ENCODE measurements around the gene SSRP1. TPM values are rescaled to one million over a fixed set of nuclear protein-coding genes. Genes with fewer than 3 reads are reported as not detected.

SSRP1 gene
- total and polyA plus RNA-seq, 2 of the 13 experiments (the other 11 are each of a cell fraction or from before 2014, with no cell fraction given): 93.6 to 129 TPM

DNA sequence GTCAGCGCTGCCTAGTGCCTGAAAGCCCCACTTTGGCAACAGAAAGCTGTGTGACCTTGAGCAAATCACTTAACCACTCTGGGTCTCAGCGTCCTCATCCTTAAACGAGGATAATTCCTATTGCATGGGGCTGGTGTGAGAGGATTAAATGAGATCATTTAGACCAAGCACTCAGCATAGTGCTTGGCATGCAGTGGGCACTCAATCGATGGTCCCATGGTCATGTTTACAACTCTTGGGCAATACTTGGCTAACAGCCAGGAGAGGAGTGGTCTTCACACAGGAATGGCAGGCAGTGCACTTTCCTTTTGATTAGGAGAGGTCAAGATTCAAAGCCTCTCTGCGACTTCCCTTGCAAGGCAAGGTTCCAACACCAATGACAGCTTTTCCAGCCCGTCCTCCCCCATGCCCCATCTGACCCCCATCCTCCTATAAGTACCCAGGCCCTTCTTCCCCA is 25.0 kb downstream of the SSRP1 start (continued):
- TF ChIP-seq, protein P1, sequence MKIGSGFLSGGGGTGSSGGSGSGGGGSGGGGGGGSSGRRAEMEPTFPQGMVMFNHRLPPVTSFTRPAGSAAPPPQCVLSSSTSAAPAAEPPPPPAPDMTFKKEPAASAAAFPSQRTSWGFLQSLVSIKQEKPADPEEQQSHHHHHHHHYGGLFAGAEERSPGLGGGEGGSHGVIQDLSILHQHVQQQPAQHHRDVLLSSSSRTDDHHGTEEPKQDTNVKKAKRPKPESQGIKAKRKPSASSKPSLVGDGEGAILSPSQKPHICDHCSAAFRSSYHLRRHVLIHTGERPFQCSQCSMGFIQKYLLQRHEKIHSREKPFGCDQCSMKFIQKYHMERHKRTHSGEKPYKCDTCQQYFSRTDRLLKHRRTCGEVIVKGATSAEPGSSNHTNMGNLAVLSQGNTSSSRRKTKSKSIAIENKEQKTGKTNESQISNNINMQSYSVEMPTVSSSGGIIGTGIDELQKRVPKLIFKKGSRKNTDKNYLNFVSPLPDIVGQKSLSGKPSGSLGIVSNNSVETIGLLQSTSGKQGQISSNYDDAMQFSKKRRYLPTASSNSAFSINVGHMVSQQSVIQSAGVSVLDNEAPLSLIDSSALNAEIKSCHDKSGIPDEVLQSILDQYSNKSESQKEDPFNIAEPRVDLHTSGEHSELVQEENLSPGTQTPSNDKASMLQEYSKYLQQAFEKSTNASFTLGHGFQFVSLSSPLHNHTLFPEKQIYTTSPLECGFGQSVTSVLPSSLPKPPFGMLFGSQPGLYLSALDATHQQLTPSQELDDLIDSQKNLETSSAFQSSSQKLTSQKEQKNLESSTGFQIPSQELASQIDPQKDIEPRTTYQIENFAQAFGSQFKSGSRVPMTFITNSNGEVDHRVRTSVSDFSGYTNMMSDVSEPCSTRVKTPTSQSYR (CRISPR knock-in tag; IDR thresholded peaks at IDR 0.05; ENCODE audit: borderline replicate concordance): no peak
- no peak for TF ChIP-seq ZNF138 (CRISPR knock-in tag; IDR thresholded peaks at IDR 0.05; ENCODE audit: low read depth)
- no peak for TF ChIP-seq ZBTB8A (CRISPR knock-in tag; IDR thresholded peaks at IDR 0.05; ENCODE audit: borderline replicate concordance, low read depth)
- TF ChIP-seq, protein P2, sequence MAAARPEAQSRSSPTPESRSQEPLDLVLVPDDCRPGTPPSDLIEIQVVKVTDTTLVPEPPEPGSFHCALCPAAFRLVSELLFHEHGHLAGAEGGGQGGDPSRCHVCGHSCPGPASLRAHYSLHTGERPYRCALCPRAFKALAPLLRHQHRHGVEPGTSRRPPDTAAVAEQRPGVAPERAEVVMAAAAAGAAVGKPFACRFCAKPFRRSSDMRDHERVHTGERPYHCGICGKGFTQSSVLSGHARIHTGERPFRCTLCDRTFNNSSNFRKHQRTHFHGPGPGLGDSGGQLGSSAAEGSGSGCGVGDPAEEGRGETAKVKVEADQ (CRISPR knock-in tag; IDR thresholded peaks at IDR 0.05; ENCODE audit: borderline replicate concordance): no peak
- TF ChIP-seq NR2C2 (CRISPR knock-in tag; IDR thresholded peaks at IDR 0.05; ENCODE audit: borderline replicate concordance): peak; percentile 29; the same call in 1 of the 2 replicates
- no peak for TF ChIP-seq ARID2 (CRISPR knock-in tag; IDR thresholded peaks at IDR 0.05; ENCODE audit: borderline replicate concordance)
- TF ChIP-seq ZFP90 (CRISPR knock-in tag; IDR thresholded peaks at IDR 0.05; ENCODE audit: borderline replicate concordance): no peak
- TF ChIP-seq LCORL (IDR thresholded peaks at IDR 0.05): no peak
- 0 out of 2 replicates have a peak, but pooled peaks have one; percentile 29 for TF ChIP-seq LCORL (CRISPR knock-in tag; IDR thresholded peaks at IDR 0.05)
- TF ChIP-seq ZNF570 (CRISPR knock-in tag; IDR thresholded peaks at IDR 0.05; ENCODE audit: borderline replicate concordance): no peak
- no peak for TF ChIP-seq ZNF616 (CRISPR knock-in tag; IDR thresholded peaks at IDR 0.05; ENCODE audit: low read depth)
- TF ChIP-seq NAIF1 (CRISPR knock-in tag; IDR thresholded peaks at IDR 0.05; ENCODE audit: borderline replicate concordance): no peak
- no peak for TF ChIP-seq ZNF274 (CRISPR knock-in tag; IDR thresholded peaks at IDR 0.05)
- TF ChIP-seq, protein P3, sequence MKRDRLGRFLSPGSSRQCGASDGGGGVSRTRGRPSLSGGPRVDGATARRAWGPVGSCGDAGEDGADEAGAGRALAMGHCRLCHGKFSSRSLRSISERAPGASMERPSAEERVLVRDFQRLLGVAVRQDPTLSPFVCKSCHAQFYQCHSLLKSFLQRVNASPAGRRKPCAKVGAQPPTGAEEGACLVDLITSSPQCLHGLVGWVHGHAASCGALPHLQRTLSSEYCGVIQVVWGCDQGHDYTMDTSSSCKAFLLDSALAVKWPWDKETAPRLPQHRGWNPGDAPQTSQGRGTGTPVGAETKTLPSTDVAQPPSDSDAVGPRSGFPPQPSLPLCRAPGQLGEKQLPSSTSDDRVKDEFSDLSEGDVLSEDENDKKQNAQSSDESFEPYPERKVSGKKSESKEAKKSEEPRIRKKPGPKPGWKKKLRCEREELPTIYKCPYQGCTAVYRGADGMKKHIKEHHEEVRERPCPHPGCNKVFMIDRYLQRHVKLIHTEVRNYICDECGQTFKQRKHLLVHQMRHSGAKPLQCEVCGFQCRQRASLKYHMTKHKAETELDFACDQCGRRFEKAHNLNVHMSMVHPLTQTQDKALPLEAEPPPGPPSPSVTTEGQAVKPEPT (CRISPR knock-in tag; IDR thresholded peaks at IDR 0.05; ENCODE audit: low read depth): no peak
- peak; percentile 92 for TF ChIP-seq CEBPB (IDR thresholded peaks at IDR 0.05; ENCODE audit: borderline replicate concordance, low read depth, low read length)
- TF ChIP-seq CREM (IDR thresholded peaks at IDR 0.05): peak; percentile 32; the same call in 1 of the 2 replicates
- TF ChIP-seq CREM (CRISPR knock-in tag; IDR thresholded peaks at IDR 0.05): no peak
- TF ChIP-seq HDAC2 (CRISPR knock-in tag; IDR thresholded peaks at IDR 0.05): peak; percentile 69
- no peak for TF ChIP-seq ZNF263 (CRISPR knock-in tag; IDR thresholded peaks at IDR 0.05)
- no peak for TF ChIP-seq PLRG1 (conservative IDR thresholded peaks at IDR 0.05)
- peak; percentile 42 for TF ChIP-seq NCOA2 (CRISPR knock-in tag; IDR thresholded peaks at IDR 0.05)
- no peak for TF ChIP-seq ZNF30 (CRISPR knock-in tag; IDR thresholded peaks at IDR 0.05)
- TF ChIP-seq ZIK1 (CRISPR knock-in tag; IDR thresholded peaks at IDR 0.05; ENCODE audit: borderline replicate concordance, low read depth): no peak
- TF ChIP-seq FOXP1 (IDR thresholded peaks at IDR 0.05): no peak
- TF ChIP-seq FOXP1 (CRISPR knock-in tag; IDR thresholded peaks at IDR 0.05): peak; percentile 24; the same call in 1 of the 2 replicates
- no peak for TF ChIP-seq ZFX (CRISPR knock-in tag; IDR thresholded peaks at IDR 0.05; ENCODE audit: low read depth)
- TF ChIP-seq ZBTB21 (CRISPR knock-in tag; IDR thresholded peaks at IDR 0.05): no peak
- TF ChIP-seq TRIM24 (CRISPR knock-in tag; IDR thresholded peaks at IDR 0.05): no peak
- TF ChIP-seq TBX2 (CRISPR knock-in tag; IDR thresholded peaks at IDR 0.05; ENCODE audit: borderline replicate concordance): peak; percentile 47; the same call in 1 of the 2 replicates

All from HepG2 (cell line).